Measurements from ENCODE around the gene LIMS2.

The LIMS2 gene, protein sequence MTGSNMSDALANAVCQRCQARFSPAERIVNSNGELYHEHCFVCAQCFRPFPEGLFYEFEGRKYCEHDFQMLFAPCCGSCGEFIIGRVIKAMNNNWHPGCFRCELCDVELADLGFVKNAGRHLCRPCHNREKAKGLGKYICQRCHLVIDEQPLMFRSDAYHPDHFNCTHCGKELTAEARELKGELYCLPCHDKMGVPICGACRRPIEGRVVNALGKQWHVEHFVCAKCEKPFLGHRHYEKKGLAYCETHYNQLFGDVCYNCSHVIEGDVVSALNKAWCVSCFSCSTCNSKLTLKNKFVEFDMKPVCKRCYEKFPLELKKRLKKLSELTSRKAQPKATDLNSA

DNA sequence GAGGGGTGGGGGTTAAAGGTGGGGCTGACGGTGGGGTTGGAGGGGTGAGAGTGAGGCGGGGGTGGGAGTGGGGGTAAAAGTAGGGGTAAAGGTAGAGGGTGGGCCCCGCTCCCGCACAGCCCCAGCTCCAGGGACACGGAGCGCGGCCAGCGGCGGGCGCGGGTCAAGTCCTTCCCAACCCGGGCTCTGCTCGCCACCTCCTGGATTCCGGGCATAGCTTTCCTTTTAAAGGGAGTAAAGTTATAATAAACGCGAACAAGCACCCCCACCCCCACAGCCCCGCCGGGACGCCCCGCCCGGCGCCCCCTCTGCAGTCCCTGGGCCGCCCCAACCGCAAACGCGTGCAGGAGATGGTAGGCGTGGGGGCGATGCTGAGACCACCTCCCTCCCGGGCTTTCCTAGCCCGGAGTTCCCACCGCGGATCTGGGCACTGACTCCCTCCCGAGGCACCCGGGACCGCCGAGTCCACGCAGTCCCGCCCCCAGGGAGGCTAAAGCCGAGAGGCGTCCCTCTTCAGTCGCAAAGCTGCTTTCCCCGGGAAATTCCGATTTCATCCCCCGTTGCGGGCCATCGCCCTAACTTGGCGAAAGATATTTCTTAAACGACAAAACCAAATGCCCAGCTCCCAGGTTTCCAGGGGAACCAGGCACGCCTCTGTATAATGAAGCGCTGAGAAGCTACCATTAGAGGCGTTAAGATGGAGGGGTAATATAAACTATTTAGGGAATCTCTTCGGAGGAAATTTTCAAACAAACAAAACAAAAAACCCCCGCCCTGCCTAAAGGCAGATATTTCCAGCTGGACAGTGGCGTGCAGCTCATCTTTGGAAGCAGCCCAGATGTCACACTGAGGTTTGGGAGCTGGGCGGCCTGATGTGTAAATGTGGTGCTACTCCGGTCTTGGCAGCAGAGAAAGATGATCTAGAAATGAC, at the start of gene LIMS2:
TSS of gene LIMS2 (minus strand) at position 200 of the 931 bp plus-strand sequence. CDS start 506 bp downstream, outside the sequence.
- no peak for DNase-seq (ENCODE audit: low read depth)

DNA sequence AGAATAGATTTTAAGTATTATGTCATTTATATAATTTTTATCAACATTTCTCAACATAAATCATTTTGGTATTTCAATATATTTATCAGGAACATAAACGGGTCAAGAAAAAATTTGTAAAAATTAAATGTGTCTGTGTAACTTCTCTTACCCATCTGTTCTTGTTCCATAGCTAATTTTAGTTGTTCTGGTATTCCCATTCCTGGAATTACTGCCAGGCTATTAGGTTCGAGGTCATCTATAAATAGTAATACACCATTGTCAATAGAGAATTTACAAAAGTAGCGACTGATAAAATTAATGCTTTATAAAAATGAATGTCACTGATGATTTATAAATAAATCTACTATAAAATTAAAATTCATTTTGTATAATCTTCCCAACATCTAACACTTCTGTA, 47.5 kb upstream of the LIMS2 start:
- no peak for DNase-seq (ENCODE audit: low read depth)

DNA sequence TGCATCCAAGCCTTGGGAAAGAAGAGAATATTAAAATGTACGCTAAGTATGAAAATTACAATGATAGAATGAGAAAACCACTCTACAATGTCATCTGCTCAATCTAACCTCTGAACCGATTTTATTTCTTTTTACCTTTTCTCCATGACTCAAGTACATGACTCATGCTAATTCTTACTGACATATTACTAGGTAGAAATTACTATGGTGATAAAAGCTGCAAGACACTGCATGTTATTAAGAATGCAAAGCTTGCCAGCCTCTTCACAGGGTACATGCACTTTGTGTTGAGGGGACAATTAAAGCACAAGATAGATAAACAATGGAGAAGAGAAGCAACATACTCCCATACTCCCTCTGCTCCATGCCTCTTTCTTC, 46.6 kb upstream of the LIMS2 start:
- no peak for DNase-seq (ENCODE audit: low read depth)

DNA sequence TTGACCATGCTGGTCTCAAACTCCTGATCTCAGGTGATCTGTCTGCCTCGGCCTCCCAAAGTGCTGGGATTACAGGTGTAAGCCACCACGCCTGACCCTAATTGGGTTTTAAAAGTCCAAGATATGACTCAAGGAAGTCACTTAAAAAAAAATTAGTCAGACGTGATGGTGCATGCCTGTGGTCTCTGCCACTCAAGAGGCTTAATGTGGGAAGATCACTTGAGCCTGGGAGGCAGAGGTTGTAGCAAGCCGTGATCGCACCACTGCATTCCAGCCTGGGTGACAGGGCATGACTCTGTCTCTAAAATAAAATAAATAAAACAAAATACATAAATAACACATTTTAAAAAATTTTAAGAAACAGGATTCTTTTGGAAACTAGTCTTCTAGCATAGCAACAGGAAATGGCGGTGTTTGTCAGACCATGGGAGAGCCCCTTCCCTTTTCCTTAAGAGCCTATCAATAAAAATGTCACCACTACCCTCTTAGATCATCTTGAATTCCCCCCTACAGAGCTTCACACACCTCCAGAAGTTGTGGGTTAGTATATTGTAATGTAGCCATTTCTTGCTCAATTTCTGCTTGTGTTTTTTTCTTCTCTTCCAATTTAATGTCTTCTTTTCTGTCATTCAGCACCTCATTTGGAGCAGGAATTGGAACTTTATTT, 46.1 kb upstream of the LIMS2 start:
- no peak for DNase-seq (ENCODE audit: low read depth)

DNA sequence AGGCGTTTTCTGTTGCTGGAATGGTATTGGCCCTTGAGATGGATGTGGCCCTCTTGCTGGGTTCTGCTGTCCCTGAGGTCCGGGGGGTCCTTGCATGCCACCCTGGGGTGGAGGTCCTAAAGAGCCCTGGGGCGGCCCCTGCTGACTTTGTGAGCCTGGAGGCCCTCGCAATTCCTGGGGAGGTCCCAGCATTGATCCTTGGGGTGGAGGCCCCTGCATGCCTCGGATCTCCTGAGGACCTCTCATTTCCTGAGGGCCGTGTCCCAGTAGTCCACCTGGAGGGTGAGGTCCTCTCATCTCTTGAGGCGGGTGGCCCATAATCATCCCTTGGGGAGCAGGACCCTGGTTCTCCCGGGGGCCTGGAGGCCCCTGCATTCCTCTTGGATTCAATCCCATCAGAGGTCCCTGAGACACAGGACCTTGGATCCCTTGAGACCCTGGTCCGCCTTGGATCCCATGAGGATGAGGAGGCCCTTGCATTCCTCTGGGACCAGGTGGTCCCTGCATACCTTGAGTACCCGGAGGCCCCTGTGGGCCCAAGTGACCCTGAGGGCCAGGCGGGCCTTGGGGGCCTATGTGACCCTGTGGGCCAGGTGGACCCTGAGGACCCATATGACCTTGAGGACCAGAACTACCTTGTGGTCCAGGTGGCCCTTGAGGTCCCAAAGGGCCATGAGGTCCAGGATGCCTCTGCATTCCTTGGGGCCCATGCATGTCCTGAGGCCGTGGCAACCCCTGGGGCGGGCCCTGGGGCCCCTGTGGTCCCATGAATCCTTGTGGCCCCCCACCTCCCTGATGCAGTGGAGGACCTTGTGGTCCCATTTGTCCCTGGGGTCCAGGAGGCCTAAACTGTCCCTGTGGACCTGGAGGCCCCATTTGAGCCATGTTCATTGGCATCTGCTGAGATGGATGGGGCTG, 44.2 kb upstream of the LIMS2 start:
- DNase-seq (ENCODE audit: low read depth), result no peak

DNA sequence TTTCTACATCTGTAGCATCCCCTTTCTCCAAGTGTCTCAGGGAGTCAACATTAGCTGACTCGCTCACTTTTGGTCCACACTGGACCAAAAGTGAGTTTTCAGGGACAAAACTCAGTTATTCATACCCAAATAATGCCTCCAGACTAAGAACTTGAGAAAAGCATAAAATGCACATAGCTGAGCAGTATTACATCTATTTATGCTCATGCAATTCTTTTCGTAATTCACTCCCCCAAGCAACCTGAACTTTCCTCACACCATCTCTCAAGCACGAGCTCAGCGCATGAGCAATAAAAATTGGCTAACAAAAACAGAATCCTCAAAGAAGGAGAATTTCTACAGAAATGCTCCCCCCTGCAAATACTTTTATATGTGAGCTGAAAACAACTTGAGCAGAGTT, 42.9 kb upstream of the LIMS2 start:
- no peak for DNase-seq (ENCODE audit: low read depth)

DNA sequence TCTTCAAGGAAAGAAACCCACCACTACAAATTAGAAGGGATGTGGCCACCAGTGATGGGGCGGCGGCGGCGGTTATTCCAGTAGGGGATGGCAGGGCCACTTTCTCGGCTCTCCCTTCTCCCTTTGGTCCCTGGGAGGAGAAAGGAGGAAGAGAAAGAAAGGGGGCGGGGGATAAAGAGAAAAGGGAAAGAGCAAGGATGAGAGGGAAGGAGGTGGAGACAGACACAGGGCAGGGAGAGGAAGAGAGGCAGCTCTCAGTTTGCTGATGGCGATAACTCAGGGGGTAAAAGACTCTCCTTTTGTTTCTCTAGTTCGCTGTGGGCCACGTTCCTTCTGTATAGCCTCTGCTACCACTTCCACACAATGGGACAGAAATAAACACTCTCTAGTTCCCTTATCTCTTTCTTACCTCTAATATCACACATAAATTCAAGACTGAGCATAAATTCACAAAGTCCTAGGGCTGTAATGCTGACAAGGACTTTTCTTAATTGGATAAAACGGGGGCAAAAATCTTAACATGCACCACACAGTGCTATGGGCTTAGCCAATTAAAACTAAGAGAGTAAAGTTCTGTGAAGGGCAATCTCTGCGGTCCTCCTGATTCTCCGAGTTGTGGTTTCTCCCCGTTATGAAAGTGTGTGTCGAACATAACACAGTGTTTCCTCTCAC, 40.6 kb upstream of the LIMS2 start:
- no peak for DNase-seq (ENCODE audit: low read depth)

DNA sequence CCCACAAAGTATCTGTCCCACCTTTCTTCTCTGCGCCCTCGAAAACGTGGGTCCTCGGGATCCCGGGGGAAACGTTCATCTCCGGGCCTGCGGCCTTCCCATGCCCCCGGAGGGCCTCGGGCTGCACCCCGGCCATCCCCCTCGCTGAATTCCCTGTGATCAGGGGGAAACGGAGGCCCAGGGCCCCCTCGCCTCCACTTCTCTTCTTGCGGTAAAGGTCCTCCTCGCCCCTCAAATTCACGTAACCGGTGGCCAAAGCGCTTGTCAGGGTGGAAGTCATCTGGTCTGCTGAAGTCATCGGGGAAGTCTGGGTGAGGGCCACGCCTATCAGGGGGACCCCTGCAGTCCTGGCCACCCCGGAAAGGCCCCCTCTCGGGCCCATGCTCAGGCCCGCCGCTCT, 38.2 kb upstream of the LIMS2 start:
- no peak for DNase-seq (ENCODE audit: low read depth)

DNA sequence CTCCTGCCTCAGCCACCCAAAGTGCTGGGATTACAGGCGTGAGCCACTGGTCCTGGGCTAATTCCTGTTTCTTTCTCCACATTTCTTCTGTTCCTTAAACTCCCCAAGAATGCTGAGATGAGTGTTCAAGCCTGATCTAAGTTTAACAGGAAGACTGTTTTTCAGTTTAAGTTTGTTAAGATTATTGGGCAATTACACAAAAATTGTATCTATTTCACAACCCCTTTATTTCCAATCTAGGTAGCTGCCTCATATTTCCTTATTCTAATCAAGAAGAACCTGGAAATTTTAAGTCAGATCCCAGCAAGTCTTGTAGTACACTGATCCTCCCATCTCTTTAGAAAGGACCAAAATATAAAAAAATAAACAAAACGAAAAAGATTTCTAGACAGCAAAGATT, 37.7 kb upstream of the LIMS2 start:
- DNase-seq (ENCODE audit: low read depth), result no peak

DNA sequence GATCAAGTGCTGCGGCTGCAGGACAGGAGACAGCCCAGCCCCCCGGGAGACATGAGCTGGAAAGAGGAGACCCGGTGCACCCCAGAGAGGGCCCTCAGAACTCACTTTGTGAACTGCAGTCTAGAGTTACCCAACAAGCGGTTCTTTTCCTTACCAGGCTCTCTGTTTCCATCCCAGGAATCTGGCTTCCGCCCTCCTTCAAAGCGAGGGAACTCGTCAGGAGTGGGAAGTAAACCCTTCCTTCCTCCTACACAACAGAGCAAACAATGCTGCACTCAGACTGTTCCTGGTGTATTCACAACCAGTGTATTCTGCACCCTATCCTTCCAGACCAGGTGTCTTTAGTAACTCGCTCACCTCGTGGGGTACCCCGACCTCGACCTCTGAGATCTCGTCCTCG, 34.0 kb upstream of the LIMS2 start:
- no peak for DNase-seq (ENCODE audit: low read depth)

DNA sequence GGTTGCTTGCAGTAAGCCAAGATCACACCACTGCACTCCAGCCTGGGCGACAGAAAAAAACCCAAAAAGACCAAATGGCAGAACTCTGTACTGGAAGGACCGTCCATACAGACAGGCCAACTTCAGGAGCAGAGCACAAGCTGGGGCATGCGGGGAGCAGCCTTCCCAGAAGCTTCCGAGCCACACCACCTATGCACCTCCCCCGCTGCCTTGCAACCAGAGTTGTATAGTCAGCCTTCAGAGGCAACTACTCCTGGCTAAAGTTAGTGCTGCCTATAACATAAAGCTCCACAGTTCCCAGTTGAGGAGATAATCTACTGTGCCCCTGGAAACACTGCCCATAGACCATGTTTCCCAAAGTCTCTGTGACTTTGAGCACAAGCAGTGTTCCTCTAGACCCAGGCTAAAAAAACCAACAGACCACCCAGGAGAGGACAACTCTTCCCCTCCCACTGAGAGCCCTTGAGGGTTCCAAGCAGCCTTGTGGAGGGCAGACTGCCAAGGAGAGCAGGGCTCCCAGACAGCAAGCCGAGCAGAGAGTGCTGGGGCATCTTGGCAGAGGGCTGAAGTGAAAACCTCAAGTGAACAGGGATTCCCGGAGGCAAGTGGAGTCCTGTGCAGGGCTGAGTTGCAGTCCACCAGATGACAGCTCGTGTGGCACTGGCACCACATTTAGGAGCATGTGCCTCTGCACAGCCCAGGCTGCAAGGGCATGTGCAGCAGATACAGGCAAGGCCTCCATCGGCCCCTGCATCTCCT, 32.7 kb upstream of the LIMS2 start:
- no peak for DNase-seq (ENCODE audit: low read depth)

DNA sequence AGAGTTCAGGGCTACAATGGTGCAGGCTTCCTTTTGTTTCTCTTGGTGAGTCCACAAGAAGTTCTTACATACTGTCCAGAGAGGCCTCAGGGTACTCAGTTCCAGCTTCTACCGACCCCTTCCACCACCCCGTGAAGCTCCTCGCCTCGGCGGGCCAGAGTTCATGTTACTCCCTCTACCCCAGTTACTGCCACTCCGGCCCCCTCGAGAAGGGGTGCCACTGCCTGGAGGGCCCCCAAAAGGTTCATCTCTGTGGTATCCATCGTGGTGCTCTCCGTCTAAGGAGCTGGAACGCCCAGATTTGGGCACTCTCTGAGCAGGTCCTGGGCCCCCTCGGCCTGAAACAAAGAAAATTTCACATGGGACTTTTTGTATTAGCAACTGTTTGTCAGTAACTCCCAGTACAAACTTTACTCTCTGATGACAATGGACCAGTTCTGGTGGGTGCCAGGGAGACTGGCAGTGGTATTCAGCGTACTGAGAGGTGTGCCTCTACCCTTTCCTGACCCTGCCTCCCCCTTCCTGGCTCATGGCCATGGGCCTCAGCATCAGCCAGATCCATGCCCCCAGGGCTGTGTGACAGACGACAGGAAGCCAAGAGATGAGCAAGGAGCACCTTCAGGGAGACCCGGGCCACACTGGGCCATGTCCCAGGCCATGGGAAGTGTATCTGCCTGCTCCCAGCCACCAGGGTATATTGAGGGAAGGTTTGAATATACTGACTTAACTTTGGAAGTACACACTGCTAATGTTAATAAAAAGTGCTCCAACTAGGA, 31.1 kb upstream of the LIMS2 start:
- no peak for DNase-seq (ENCODE audit: low read depth)

DNA sequence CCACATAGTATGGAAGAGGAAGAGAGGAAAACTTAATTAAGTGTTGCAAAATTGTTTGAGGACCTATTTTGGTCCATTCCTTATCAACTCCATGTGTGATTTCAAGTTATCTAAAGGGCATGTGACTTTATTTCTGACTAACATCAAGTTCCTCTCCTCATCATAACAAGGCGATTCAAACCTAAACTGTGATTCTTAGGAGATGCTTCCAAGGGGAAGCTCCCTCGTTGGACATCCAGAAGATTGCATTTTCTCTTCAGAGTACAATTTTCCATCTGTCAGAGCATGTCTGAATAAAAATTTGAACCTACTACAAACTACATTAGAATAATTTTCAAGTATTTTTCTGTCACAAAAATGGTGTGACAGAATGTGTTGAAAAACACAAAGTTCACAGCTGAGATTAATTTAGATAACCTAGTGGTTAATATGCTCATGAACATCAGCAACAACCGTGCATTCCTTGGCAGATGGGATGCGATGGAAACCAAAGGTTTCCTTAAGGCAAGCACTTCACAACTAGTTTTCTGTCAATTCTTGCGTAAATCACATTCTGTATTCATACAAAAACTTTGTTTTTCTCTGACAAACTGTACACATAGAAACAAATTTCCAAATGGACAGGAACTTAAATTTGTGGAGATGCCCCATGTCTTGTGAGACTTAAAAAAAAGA, 30.2 kb upstream of the LIMS2 start:
- DNase-seq (ENCODE audit: low read depth), result no peak

DNA sequence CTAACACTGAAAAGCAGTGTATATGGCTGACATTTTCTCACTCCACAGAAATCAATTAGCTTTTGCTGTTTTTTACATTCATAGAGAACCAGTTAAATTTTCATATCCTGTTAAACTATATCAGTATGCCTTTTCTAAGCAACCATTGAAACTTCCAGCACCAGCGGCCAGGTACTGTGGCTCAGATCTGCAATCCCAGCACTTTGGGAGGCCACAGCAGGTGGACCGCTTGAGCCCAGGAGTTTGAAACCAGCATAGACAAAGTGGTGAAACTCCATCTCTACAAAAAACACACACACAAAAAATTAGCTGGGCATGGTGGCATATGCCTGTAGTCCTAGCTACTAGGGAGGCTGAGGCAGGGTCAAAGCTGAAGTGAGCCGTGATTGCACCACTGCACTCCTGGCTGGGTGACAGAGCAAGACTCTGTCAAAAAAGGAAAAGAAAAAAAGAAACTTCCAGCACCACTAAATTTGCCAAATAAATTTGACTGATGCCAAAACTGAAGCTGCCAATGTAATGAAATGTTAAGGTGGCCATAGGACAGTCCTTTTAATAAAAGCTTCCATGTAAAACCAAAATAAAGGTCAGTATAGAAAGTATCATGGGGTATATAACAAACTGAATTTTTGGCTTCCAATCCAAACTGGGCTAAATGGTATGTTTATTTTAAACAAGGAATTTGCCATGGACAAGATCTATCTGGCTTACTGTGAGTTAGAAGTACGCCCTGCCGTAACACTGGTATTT, 29.5 kb upstream of the LIMS2 start:
- DNase-seq (ENCODE audit: low read depth), result no peak

DNA sequence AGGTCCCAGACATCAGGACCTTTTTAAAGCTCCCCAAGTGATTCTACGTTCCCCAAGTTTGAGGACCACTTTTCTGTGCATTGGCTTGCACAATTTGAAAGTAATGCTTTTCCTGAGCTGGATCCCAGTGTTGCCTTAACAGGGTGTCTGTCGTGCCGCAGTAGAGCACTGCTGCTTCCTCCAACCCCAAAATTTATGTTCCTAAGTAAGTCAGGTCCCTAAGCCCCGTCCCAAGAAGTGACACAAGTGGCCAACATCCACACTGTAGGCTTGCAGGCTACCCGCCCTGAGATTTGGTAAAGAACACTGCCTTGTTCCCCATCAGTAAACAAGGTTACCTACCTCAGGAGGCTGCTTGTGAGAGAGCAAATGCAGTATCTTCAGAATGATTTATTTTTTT, 28.0 kb upstream of the LIMS2 start:
- no peak for DNase-seq (ENCODE audit: low read depth)

DNA sequence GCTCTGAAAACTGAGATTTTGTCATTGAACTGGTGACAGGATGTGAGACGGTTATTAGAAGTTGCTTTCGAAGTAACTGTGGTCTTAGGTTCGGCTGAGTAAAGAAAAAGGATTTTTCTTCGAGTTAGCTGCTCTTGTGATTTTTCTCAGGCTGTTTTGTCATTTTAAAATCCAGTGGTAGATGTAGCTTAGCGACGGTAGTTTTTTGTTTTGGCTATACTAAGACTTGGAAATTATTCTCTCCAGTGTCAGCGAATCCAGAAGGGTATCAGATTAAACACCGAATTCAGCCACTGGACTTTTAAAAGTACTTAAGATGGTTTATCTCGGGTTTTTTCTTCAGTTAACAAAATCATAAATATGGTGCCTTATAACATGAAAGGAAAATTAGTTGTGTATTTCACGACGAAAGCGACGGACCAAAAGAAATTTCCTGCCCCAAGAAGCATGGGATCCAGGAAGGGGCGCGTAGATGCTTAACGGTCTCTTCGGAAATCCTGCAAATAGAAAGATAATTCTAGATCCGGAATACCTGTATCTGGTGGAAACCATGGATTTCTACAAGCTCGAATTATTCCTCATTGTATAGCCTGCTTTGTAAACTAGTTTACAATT, 27.2 kb upstream of the LIMS2 start:
- no peak for DNase-seq (ENCODE audit: low read depth)

DNA sequence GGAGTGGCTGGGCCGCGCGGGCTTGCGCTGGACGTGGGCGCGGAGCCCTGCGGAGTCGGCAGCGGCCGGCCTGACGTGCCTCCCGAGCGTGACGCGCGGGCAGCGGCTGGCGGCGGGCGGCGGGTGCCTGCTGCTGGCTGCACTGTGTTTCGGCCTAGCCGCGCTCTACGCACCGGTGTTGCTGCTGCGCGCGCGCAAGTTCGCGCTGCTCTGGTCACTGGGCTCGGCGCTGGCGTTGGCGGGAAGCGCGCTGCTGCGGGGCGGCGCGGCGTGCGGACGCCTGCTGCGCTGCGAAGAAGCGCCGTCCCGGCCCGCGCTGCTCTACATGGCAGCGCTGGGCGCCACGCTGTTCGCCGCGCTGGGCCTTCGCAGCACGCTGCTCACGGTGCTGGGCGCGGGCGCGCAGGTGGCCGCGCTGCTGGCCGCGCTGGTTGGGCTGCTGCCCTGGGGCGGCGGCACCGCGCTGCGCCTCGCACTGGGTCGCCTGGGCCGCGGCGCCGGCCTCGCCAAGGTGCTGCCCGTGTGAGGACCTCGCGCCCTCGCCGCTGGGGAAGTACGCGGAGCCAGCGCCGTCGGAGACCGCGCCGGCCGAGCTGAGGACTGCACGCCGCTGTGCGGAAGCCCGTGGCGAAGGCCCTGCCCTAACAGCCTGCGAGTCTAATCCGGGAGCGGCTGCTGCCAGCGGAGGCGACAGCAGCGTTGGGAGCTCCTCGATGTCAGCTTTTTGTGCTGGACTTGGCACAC, 26.5 kb upstream of the LIMS2 start:
- peak; percentile 68 for DNase-seq (ENCODE audit: low read depth)

All from activated T-cell treated with anti-CD3 and anti-CD28 coated beads for 1 hour (primary cell).